HepG2 (cell line): ENCODE results near the gene MSMB. TPM values are rescaled to one million over a fixed set of nuclear protein-coding genes. Genes with fewer than 3 reads are reported as not detected.

ENCODE experiments used
- AFF4 ChIP-seq: sonication (generic); formaldehyde crosslinking; IDR thresholded peaks from 2 replicates; pipeline ENCODE4 v1.4.0; 2020; ENCODE audit warnings: missing genetic modification reagents
- BCLAF1 ChIP-seq: fragments of 450-650 bp; IDR thresholded peaks from 2 replicates; pipeline ENCODE4 v1.6.1; 2017; ENCODE audit warnings: mild to moderate bottlenecking
- BHLHE40 ChIP-seq: IDR thresholded peaks from 2 replicates; pipeline ENCODE4 v1.6.1; 2011; ENCODE audit warnings: low read length, improper control_type of control experiment
- CEBPB ChIP-seq: IDR thresholded peaks from 2 replicates; pipeline ENCODE4 v1.6.1; 2011; ENCODE audit warnings: low read depth, low read length, improper control_type of control experiment, borderline replicate concordance
- DNMT3B ChIP-seq: conservative IDR thresholded peaks from 2 replicates; pipeline ENCODE4 v1.6.1; 2016; ENCODE audit warnings: missing biosample characterization, control low read depth
- HDAC2 ChIP-seq: sonication (generic); formaldehyde crosslinking; IDR thresholded peaks from 2 replicates; pipeline ENCODE4 v1.4.0; 2020; ENCODE audit warnings: missing genetic modification reagents
- KDM5A ChIP-seq: fragments of 200-600 bp; sonication (generic); IDR thresholded peaks from 2 replicates; pipeline ENCODE4 v1.7.0; 2018; ENCODE audit warnings: antibody characterized with exemption, mild to moderate bottlenecking, low read length, borderline replicate concordance
- MBNL3 ChIP-seq: fragments of 250-450 bp; sonication (Bioruptor Pico); conservative IDR thresholded peaks from 2 replicates; pipeline ENCODE4 v1.8.0; 2022; ENCODE audit warnings: mild to moderate bottlenecking, inconsistent platforms
- NCOA2 ChIP-seq: sonication (generic); formaldehyde crosslinking; IDR thresholded peaks from 2 replicates; pipeline ENCODE4 v1.8.0; 2022; ENCODE audit warnings: inconsistent platforms
- POGK ChIP-seq: sonication (generic); formaldehyde crosslinking; conservative IDR thresholded peaks from 2 replicates; pipeline ENCODE4 v1.8.0; 2022; ENCODE audit warnings: mild to moderate bottlenecking, moderate library complexity, missing genetic modification reagents
- SETDB1 ChIP-seq: sonication (generic); formaldehyde crosslinking; IDR thresholded peaks from 2 replicates; pipeline ENCODE4 v1.5.1; 2020; ENCODE audit warnings: missing genetic modification reagents, mild to moderate bottlenecking, borderline replicate concordance
- TEAD3 ChIP-seq: optimal IDR thresholded peaks from 2 replicates; pipeline ENCODE3; 2016; ENCODE audit warnings: borderline replicate concordance
- ZMAT3 ChIP-seq: sonication (generic); formaldehyde crosslinking; conservative IDR thresholded peaks from 2 replicates; pipeline ENCODE4 v1.7.0; 2021; ENCODE audit warnings: missing genetic modification reagents
- ZNF333 ChIP-seq: sonication (generic); formaldehyde crosslinking; IDR thresholded peaks from 2 replicates; pipeline ENCODE4 v1.4.0; 2020; ENCODE audit warnings: mild to moderate bottlenecking, missing genetic modification reagents, borderline replicate concordance
- ZNF451 ChIP-seq: sonication (generic); formaldehyde crosslinking; IDR thresholded peaks from 2 replicates; pipeline ENCODE4 v1.5.0; 2020; ENCODE audit warnings: mild to moderate bottlenecking, missing genetic modification reagents
- ZNF788 ChIP-seq: sonication (generic); formaldehyde crosslinking; IDR thresholded peaks from 2 replicates; pipeline ENCODE4 v1.5.0; 2020; ENCODE audit warnings: mild to moderate bottlenecking, missing genetic modification reagents, borderline replicate concordance
- ZXDC ChIP-seq: sonication (generic); formaldehyde crosslinking; IDR thresholded peaks from 2 replicates; pipeline ENCODE4 v1.5.0; 2020; ENCODE audit warnings: mild to moderate bottlenecking, missing genetic modification reagents
- polyA plus RNA-seq, 8 experiments: library from polyadenylated mRNA; depleted of rRNA in 3 of 8; stranded (reverse) in 7 of 8; unstranded in 1 of 8; fragments of >200 nt; fragmentation: Illumina TruSeq in 4 of 8; extraction: Trizol in 4 of 8; gene quantifications; 2 replicates each; pipeline versions ENCODE4 v1.2.1 to v1.2.3, GENCODE V29; 2011 to 2016; ENCODE audit warnings: low read depth in 4 of 8, missing spikeins in 1 of 8, mixed read lengths in 1 of 8; ENCODE audit not compliant: insufficient read depth in 1 of 8
- total RNA-seq, 5 experiments: library from RNA; depleted of rRNA; stranded (reverse); fragments of >200 nt; fragmentation: Illumina TruSeq; extraction: Trizol; gene quantifications; 2 replicates each; pipeline ENCODE4 v1.2.3, GENCODE V29; 2016; ENCODE audit warnings: low read depth in 1 of 5

Gene MSMB
- total and polyA plus RNA-seq, 2 of the 13 experiments (the other 11 are each of a cell fraction or from before 2014, with no cell fraction given): 0.84 TPM; not detected in 1

- TF ChIP-seq ZXDC (CRISPR knock-in tag) (no peak), DNMT3B (CRISPR knock-in tag) (peak; percentile 55; the same call in 1 of the 2 replicates), KDM5A (no peak), POGK (CRISPR knock-in tag) (peak; percentile 97), ZNF451 (CRISPR knock-in tag) (peak; percentile 92; the same call in 1 of the 2 replicates), HDAC2 (peak; percentile 64; the same call in 1 of the 2 replicates), ZNF788 (CRISPR knock-in tag) (peak; percentile 87), BHLHE40 (no peak; the same call in 1 of the 2 replicates), TEAD3 (CRISPR knock-in tag) (peak; percentile 66), MBNL3 (CRISPR knock-in tag) (no peak), NCOA2 (CRISPR knock-in tag) (peak; percentile 63; the same call in 1 of the 2 replicates), SETDB1 (no peak), ZMAT3 (CRISPR knock-in tag) (peak; percentile 89; the same call in 1 of the 2 replicates), BCLAF1 (no peak), ZNF333 (CRISPR knock-in tag) (no peak), AFF4 (peak; percentile 91), CEBPB (0 out of 2 replicates have a peak, but pooled peaks have one; percentile 1)
Observed at GRCh38 chr10:46022978-46023702, 22.9 kb downstream of the MSMB start (continued).
